Psoas muscle (tissue), 8 donors: ENCODE results near the gene PCDH1. TPM values are rescaled to one million over a fixed set of nuclear protein-coding genes. Genes with fewer than 3 reads are reported as not detected.

Source experiments
- ATAC-seq, 4 donors: fragments of 200-7000 bp; cut with Tn5 transposase; one replicate each; pipeline ENCODE4 v1.9.1; 2020; ENCODE audit warnings: moderate library complexity in 3 of 4, mild to moderate bottlenecking in 2 of 4
- DNase-seq, 2 donors: peaks; one replicate each; pipeline ENCODE4 v3.0.0-alpha.2; 2020
- H3K27ac ChIP-seq: fragments of 200-600 bp; one replicate; pipeline ENCODE4 v1.8.0; 2022
- H3K27me3 ChIP-seq, 3 donors: fragments of 200-600 bp in 1 of 3; one replicate each; pipeline versions ENCODE4 v1.6.1 to v1.8.0; 2013 to 2022; ENCODE audit warnings: low read length in 2 of 3, mild to moderate bottlenecking in 2 of 3, moderate library complexity in 1 of 3; ENCODE audit not compliant: insufficient read depth in 3 of 3
- H3K36me3 ChIP-seq, 2 donors: fragments of 200-600 bp in 1 of 2; one replicate each; pipeline versions ENCODE4 v1.6.1 to v1.8.0; 2013 to 2022; ENCODE audit warnings: low read depth in 1 of 2, mild to moderate bottlenecking in 1 of 2, moderate library complexity in 1 of 2; ENCODE audit not compliant: insufficient read depth in 1 of 2
- H3K4me1 ChIP-seq: fragments of 200-600 bp; one replicate; pipeline ENCODE4 v1.8.0; 2022
- H3K4me3 ChIP-seq: fragments of 200-600 bp; one replicate; pipeline ENCODE4 v1.8.0; 2022; ENCODE audit warnings: mild to moderate bottlenecking
- H3K9me3 ChIP-seq: fragments of 200-600 bp; one replicate; pipeline ENCODE4 v1.8.0; 2022
- whole genome bisulfite sequencing, 3 donors: extraction: QIAGEN DNeasy Blood & Tissue Kit; methylation state at CpG; one replicate each; pipeline versions ENCODE4 v1.1.6 to v1.1.7; 2013; 5-methylcytosine and 5-hydroxymethylcytosine counted together
- intact Hi-C, 2 donors: fragments of 100-400 bp; cut with DNase I; formaldehyde crosslinking; loops; one replicate each; pipeline versions ENCODE4 v1.11.0 to v1.14.2; 2022
- polyA plus RNA-seq, 3 donors: library from polyadenylated mRNA; stranded (reverse); fragments of 200-250 nt; gene quantifications; one replicate each; pipeline ENCODE4 v1.2.3, GENCODE V29; 2013
- total RNA-seq, 4 donors: library from RNA; stranded (reverse); fragmentation: NEBNext Ultra II Directional in 2 of 4; extraction: Animal tissue kit (Norgen Biotek cat#: 25700) in 2 of 4; gene quantifications; one replicate each; pipeline versions ENCODE4 v1.2.1 to v1.2.4, GENCODE V29; 2021 to 2023
- TF ChIP-seq, protein P1 (sequence below): fragments of 200-600 bp; IDR thresholded peaks from one replicate; pipeline ENCODE4 v1.8.0; 2022; ENCODE audit warnings: antibody characterized with exemption
- donor health status: healthy with polysubstance abuse.
- donor health status: DM: no; HTN: no; CAD: no; lungs with moderate emphysema.
- donor health status: Bipolar disorder and iron deficiency.
- donor health status: healthy.
- donor health status: DM: yes; HTN: yes; CAD: no.
- donor health status: DM: no; HTN: no; CAD: no.
- donor health status: DM: no; HTN: no; CAD: no.
- donor health status: DM: yes; HTN: yes; CAD: no.

The PCDH1 gene
- total and polyA plus RNA-seq, 7 donors, result 4.2 to 17.4 (median 10.1) TPM

DNA sequence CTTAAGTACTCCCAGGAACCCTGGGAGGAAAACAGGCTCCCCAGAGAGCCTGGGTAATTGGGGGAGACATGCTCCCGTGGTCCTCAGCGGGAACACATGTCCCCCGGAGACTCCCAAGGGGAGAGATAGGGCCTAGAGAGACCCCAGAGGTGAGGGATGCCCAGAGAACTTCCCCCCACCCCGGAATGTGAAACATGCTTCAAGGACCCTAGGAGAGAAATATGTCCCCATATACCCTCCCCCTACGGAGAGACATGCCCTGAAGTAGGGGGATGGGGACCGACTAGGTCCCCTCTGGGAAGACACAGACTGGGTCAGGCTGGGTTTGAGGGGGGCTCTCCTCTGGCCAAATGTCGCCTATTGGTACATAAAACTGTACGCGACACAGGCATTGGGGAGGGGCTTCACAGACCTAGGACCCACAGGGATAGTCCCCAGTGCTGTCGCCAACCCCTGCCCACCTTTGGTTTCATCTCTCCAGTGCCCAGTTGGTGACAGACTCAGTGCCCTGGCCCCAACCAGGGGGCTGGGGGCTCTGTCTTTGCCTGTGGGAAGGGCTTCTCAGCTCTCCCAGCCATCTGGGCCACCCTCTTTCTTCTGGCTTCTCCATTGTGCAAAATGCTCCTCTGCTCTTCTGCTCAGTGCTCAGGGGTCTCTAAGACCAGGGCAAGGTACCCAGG is 26.9 kb downstream of the PCDH1 start:
- DNase-seq, result no peak
- 60 to 72% (median 69%) methylated on average over 10 of the region's 10 CpGs for WGBS, 3 donors
- Histone ChIP-seq H3K9me3 (no peaks in the 10 kb centered on the region), H3K27ac (peak overlapping the region; percentile 55), H3K27me3 (peaks cover 0 to 23% (median 4%) of the 10 kb centered on the region in 3 donors), H3K4me1 (no peaks in the 10 kb centered on the region), H3K36me3 (no peaks in the 10 kb centered on the region), H3K4me3 (no peak overlapping the region)
- no peak for ATAC-seq
- TF ChIP-seq, protein P1, sequence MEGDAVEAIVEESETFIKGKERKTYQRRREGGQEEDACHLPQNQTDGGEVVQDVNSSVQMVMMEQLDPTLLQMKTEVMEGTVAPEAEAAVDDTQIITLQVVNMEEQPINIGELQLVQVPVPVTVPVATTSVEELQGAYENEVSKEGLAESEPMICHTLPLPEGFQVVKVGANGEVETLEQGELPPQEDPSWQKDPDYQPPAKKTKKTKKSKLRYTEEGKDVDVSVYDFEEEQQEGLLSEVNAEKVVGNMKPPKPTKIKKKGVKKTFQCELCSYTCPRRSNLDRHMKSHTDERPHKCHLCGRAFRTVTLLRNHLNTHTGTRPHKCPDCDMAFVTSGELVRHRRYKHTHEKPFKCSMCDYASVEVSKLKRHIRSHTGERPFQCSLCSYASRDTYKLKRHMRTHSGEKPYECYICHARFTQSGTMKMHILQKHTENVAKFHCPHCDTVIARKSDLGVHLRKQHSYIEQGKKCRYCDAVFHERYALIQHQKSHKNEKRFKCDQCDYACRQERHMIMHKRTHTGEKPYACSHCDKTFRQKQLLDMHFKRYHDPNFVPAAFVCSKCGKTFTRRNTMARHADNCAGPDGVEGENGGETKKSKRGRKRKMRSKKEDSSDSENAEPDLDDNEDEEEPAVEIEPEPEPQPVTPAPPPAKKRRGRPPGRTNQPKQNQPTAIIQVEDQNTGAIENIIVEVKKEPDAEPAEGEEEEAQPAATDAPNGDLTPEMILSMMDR, result no peak
- intact Hi-C loops, result no loop called here

DNA sequence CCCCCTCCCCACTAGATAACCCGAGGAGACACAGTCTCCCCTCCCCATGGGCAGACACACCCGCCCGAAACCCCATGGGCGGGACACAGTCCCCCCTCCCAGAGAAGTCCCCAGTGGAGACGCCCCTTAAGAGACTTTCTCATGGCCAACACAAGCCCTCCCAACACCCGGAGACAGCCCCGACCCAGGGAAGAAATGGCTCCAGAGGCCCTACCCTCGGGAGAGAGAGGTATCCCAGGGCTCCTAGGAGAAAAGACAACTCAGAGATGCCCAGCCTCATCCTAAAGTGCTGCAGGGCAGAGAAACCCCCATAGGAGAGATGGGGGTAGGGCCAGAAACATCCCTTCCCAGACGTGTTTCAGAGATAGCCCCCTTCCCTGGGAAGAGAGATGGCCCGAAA is 27.4 kb downstream of the PCDH1 start:
- Histone ChIP-seq H3K36me3 (no peaks in the 10 kb centered on the region), H3K27ac (peak overlapping the region; percentile 55), H3K27me3 (peaks cover 0 to 28% (median 4%) of the 10 kb centered on the region in 3 donors), H3K4me3 (peak overlapping the region; percentile 84), H3K4me1 (no peaks in the 10 kb centered on the region), H3K9me3 (no peaks in the 10 kb centered on the region)
- intact Hi-C loops, result no loop called here
- ATAC-seq (no peak), DNase-seq (no peak)
- WGBS, 3 donors, result 10 to 15% (median 12%) methylated on average over 9 to 10 of the region's 10 CpGs
- TF ChIP-seq, protein P1, result no peak

DNA sequence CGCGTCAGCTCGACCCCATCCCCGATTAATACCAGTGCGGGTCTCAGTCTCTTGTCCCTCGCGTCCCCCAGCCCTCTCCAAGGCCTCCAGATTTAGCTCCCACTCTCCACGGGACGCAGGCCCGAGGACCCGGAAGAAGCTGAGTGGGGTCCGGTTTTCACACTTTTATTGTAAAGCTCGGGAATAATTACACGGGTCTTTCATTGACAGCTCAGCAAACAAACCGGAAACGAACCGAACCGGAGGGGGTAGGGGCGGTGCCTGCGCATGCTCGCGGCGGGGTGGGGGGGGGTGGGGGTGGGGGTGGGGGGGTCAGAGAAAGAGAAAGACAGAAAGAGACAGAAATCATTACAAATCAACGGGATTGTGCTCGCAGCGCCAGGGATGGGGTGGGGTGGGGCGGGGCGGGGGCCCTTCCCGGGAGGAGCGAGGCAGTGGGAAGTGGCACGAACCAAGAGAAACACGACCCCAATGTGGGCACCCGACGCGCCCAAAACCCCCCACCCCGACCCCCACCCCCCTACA is 27.9 kb downstream of the PCDH1 start:
- TF ChIP-seq, protein P1, result no peak
- Histone ChIP-seq H3K36me3 (no peaks in the 10 kb centered on the region), H3K4me3 (peak overlapping the region; percentile 84), H3K27me3 (peaks cover 0 to 31% (median 4%) of the 10 kb centered on the region in 3 donors), H3K4me1 (no peaks in the 10 kb centered on the region), H3K9me3 (no peaks in the 10 kb centered on the region), H3K27ac (peak overlapping the region; percentile 82)
- DNase-seq (no peak), ATAC-seq (peak; percentile 31 to 55 (median 36))
- 0 to 1% (median 1%) methylated on average over 29 to 36 of the region's 36 CpGs for WGBS, 3 donors
- intact Hi-C loops, result no loop called here

DNA sequence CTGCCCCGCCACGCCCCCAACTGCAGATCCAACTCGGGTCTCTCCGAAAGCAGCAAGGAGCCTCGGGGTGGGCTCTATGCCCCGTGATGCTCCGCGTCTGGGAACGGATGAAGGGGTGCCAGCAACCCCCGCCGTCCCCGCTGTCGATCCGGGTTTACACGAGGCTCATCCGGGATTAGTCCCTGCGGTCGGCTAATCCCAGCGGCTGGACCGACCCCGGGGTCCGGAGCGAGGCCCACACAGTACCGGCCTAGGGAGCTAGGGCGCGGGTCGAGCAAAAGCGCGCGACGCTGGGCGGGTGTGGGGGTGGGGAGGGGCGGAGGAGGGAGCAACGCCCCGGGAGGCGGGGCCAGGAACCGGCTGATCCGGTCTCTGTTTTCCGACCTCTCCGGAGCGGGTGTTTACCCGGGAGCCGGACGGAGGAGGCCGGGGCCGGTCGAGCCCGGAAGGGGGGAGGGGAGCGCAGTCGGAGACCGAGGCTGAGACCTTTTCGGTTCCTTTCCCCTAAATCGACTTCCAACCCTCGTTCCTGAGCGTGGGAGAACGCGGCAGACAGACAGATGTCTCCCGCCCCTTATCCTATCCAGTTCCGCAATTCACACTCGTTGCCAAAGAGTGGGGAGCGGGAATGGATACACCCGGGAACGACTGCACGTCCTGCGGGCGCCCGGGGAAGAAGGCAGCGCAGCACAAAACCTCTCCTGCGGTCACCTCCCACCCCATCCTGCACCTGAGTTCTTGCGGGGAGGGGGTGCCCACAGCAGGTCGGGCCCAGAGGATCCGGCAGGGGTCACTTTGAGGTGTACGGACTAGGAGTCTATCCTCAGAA is 28.6 kb downstream of the PCDH1 start:
- ATAC-seq (peak; percentile 84 to 92 (median 88)), DNase-seq (peak; percentile 83 to 88)
- TF ChIP-seq, protein P1, result no peak
- Histone ChIP-seq H3K27ac (peak overlapping the region; percentile 82), H3K4me1 (no peaks in the 10 kb centered on the region), H3K36me3 (no peaks in the 10 kb centered on the region), H3K4me3 (peak overlapping the region; percentile 84), H3K9me3 (no peaks in the 10 kb centered on the region), H3K27me3 (peaks cover 0 to 37% (median 4%) of the 10 kb centered on the region in 3 donors)
- intact Hi-C loops, result no loop called here
- WGBS, 3 donors, result 0 to 1% (median 0%) methylated on average over 66 to 73 of the region's 73 CpGs
